Activated T-cell treated with anti-CD3 and anti-CD28 coated beads, Interleukin-2, amount 50 U/mL, for 24 hours (primary cell): Measurements from ENCODE around the gene KASH5.
"Not testable (repeated sequence)": the region's sequence is repeated elsewhere in the genome, so short reads cannot be mapped to it uniquely, and the experiment has no call there.

ENCODE experiments used
- DNase-seq: peaks from one replicate; pipeline ENCODE4 v3.0.0-alpha.2; 2020
- H3K27ac Mint-ChIP-seq: 2 replicates; pipeline ENCODE4 v1.8.0; 2020; ENCODE audit warnings: mild to moderate bottlenecking, mixed read lengths
- H3K27me3 Mint-ChIP-seq: 2 replicates; pipeline ENCODE4 v1.8.0; 2020; ENCODE audit warnings: mixed read lengths
- H3K36me3 Mint-ChIP-seq: 2 replicates; pipeline ENCODE4 v1.8.0; 2020; ENCODE audit warnings: low read depth, mixed read lengths
- H3K4me1 Mint-ChIP-seq: 2 replicates; pipeline ENCODE4 v1.8.0; 2020; ENCODE audit warnings: low read depth, mixed read lengths
- H3K4me3 Mint-ChIP-seq: 2 replicates; pipeline ENCODE4 v1.8.0; 2020; ENCODE audit warnings: mild to moderate bottlenecking, moderate library complexity, mixed read lengths
- H3K9me3 Mint-ChIP-seq: 2 replicates; pipeline ENCODE4 v1.8.0; 2020; ENCODE audit warnings: mixed read lengths

KASH5 gene

DNA sequence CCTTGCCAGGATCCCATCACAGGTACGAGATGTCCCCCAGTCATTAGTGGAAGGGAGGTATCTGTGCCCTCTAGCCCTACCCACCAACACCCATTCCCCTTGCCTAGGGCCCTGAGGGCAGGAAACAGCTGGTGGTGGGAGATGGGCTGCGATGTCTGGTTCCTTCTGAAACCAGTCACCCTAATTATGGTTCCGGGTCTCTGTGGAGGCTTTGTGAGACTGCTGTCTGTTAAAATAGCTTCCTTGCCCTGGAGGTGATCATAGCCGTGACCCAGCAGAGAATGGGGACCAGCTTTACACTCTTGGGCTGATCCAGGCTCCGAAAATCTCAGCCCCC is 70.5 kb downstream of the KASH5 start:
- Mint-ChIP-seq H3K27ac (peak overlapping the region; percentile 77), H3K4me1 (peaks cover 31% of the 10 kb centered on the region), H3K9me3 (no peaks in the 10 kb centered on the region), H3K4me3 (no peak overlapping the region), H3K27me3 (no peaks in the 10 kb centered on the region), H3K36me3 (peaks cover 57% of the 10 kb centered on the region)
- DNase-seq = no peak

DNA sequence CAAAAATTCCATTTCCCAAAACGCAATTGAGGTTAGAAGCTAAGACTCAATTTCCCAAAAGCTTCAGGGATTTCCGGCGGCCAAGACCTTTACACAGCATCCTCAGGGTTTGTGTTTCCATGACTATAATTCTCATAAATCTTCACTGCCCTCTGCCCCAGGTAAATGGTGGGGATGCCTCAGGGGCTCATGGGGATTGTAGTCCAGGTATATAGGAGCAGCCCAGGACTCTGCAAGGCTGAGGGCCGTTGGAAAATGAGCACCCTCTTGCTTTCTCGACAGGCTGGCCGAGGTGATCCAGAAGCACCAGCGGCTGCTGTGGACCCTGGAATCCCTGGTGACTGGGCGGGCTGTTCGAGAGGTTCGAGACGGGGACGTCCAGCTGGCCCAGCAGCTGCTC is 71.3 kb downstream of the KASH5 start:
- H3K4me3 Mint-ChIP-seq = no peak overlapping the region
- no peak overlapping the region for H3K27ac Mint-ChIP-seq
- peaks cover 24% of the 10 kb centered on the region for H3K4me1 Mint-ChIP-seq
- no peaks in the 10 kb centered on the region for H3K9me3 Mint-ChIP-seq
- H3K27me3 Mint-ChIP-seq = no peaks in the 10 kb centered on the region
- peaks cover 52% of the 10 kb centered on the region for H3K36me3 Mint-ChIP-seq
- DNase-seq = no peak

DNA sequence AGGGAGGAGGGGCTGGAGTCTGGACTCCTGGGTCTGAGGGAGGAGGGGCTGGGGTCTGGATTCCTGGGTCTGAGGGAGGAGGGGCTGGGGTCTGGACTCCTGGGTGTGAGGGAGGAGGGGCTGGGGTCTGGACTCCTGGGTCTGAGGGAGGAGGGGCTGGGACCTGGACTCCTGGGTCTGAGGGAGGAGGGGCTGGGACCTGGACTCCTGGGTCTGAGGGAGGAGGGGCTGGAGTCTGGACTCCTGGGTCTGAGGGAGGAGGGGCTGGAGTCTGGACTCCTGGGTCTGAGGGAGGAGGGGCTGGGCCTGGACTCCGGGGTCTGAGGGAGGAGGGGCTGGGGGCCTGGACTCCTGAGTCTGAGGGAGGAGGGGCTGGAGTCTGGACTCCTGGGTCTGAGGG is 73.1 kb downstream of the KASH5 start:
- H3K27ac Mint-ChIP-seq, H3K9me3 Mint-ChIP-seq, H3K27me3 Mint-ChIP-seq, DNase-seq, H3K4me3 Mint-ChIP-seq: not testable (repeated sequence)
- Mint-ChIP-seq H3K36me3 (peaks cover 60% of the 10 kb centered on the region), H3K4me1 (peaks cover 14% of the 10 kb centered on the region)

DNA sequence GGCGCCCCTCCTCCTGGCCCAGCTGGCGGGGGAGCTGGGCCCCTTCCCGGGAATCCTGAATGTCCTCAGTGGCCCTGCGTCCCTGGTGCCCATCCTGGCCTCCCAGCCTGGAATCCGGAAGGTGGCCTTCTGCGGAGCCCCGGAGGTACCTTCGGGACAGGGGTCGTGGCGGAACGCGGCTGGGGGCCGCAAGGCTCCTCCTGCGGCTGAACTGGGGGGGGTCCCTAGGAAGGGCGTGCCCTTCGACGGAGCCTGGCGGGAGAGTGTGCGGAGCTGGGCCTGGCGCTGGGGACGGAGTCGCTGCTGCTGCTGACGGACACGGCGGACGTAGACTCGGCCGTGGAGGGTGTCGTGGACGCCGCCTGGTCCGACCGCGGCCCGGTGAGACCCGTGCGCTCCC is 73.6 kb downstream of the KASH5 start:
- Mint-ChIP-seq H3K4me3 (no peak overlapping the region), H3K9me3 (no peaks in the 10 kb centered on the region), H3K27me3 (no peaks in the 10 kb centered on the region), H3K36me3 (peaks cover 58% of the 10 kb centered on the region), H3K27ac (no peak overlapping the region), H3K4me1 (peaks cover 9% of the 10 kb centered on the region)
- no peak for DNase-seq

DNA sequence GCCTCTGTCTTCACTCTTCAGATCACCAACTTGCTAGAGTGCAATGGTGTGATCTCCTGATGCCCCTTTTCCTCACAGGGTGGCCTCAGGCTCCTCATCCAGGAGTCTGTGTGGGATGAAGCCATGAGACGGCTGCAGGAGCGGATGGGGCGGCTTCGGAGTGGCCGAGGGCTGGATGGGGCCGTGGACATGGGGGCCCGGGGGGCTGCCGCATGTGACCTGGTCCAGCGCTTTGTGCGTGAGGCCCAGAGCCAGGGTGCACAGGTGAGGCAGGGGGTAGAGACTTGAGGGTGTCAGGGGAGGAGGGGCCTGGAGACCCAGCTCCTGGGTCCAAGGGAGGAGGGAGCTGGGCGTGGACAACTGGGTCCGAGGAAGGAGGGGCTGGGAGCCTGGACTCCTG is 74.4 kb downstream of the KASH5 start:
- Mint-ChIP-seq H3K9me3 (no peaks in the 10 kb centered on the region), H3K4me3 (no peak overlapping the region), H3K36me3 (peaks cover 58% of the 10 kb centered on the region), H3K27ac (no peak overlapping the region), H3K27me3 (no peaks in the 10 kb centered on the region), H3K4me1 (peaks cover 8% of the 10 kb centered on the region)
- DNase-seq = no peak

DNA sequence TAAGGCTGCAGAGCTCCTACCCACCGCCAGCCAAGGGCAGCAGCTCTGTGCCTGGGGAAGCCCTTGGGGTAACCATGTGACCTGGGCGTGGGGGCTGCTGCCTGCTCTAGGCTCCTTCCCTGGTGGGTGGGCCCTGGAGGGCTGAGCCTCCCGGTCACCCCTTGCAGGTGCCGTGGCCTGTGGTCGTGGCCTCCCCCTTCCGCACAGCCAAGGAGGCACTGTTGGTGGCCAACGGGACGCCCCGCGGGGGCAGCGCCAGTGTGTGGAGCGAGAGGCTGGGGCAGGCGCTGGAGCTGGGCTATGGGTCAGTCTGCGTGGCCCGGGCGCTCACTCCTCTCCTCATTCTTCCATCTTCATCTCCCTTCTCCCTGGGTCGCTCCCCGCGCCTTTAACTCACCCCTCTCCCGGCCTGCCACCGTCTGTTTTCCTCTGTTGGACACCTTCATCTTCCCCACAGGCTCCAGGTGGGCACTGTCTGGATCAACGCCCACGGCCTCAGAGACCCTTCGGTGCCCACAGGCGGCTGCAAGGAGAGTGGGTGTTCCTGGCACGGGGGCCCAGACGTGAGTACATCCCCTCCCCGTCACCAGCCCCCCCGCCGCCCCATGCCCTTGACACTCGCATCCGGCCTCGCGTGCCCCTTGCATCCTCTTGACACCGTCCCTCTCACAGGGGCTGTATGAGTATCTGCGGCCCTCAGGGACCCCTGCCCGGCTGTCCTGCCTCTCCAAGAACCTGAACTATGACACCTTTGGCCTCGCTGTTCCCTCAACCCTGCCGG is 76.1 kb downstream of the KASH5 start:
- peaks cover 55% of the 10 kb centered on the region for H3K36me3 Mint-ChIP-seq
- no peaks in the 10 kb centered on the region for H3K9me3 Mint-ChIP-seq
- DNase-seq = no peak
- H3K4me1 Mint-ChIP-seq = peaks cover 10% of the 10 kb centered on the region
- H3K27me3 Mint-ChIP-seq = no peaks in the 10 kb centered on the region
- peak overlapping the region; percentile 50 for H3K27ac Mint-ChIP-seq
- H3K4me3 Mint-ChIP-seq = no peak overlapping the region

DNA sequence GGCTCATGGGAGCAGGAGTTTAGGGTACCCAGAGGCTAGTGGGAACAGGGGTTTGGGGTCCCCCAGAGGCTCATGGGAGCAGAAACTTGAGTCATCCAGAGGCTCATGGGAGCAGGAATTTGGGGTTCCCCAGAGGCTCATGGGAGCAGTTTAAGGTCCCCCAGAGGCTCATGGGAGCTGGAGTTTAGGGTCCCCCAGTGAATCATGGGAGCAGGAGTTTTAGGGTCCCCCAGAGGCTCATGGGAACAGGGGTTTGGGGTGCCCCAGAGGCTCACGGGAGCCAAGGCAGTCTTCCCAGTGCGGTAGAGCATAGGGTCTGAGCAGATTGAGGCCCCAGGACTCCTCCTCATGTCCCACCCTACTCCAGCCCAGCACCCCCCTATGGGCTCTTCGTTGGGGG is 77.3 kb downstream of the KASH5 start:
- H3K27ac Mint-ChIP-seq = no peak overlapping the region
- peaks cover 20% of the 10 kb centered on the region for H3K4me1 Mint-ChIP-seq
- H3K36me3 Mint-ChIP-seq = peaks cover 52% of the 10 kb centered on the region
- DNase-seq = no peak
- no peaks in the 10 kb centered on the region for H3K9me3 Mint-ChIP-seq
- no peaks in the 10 kb centered on the region for H3K27me3 Mint-ChIP-seq
- no peak overlapping the region for H3K4me3 Mint-ChIP-seq
